Adrenal gland (tissue), 5 donors: ENCODE results near the gene GIMAP8.

ENCODE experiments used
- CTCF ChIP-seq, 6 experiments: fragments of 450-650 bp in 4 of 6; fragments of 200-600 bp in 2 of 6; sonication (generic) in 1 of 6; IDR thresholded peaks; 1 replicate in 5 of 6; 2 replicates in 1 of 6; pipeline versions ENCODE4 v1.5.1 to v1.8.0; 2016 to 2021; ENCODE audit warnings: antibody characterized with exemption in 6 of 6, mild to moderate bottlenecking in 2 of 6, moderate library complexity in 1 of 6
- POLR2A ChIP-seq, 2 donors: fragments of 450-650 bp; IDR thresholded peaks; one replicate each; pipeline ENCODE4 v1.6.1; 2017; ENCODE audit warnings: antibody characterized with exemption in 2 of 2, mild to moderate bottlenecking in 2 of 2, moderate library complexity in 1 of 2
- donor health status: DM: no; HTN: no; CAD: no.

- TF ChIP-seq POLR2A (IDR thresholded peaks at IDR 0.05) (no peak), CTCF (IDR thresholded peaks at IDR 0.05) (no peak)
These were observed 65.1 kb downstream of the GIMAP8 start for GRCh38 chr7:150515248-150516147.
